Measurements from ENCODE around the gene SCUBE1.

Gene SCUBE1

GRCh38 chr22:43297270-43298061 is 45.7 kb downstream of the SCUBE1 start:
- Histone ChIP-seq H4K91ac (ENCODE audit: low read depth, low read length, poor library complexity) (no peak overlapping the region), H3K4me2 (ENCODE audit: insufficient read depth, low read length, poor library complexity, severe bottlenecking) (no peak overlapping the region), H3K4me3 (ENCODE audit: low read length in 2 of 2) (no peak overlapping the region), H3K27ac (replicated peaks; ENCODE audit: low read length) (no peak overlapping the region), H3K9me3 (replicated peaks in 1 of 2; ENCODE audit: control insufficient read depth in 2 of 2, insufficient read depth in 1 of 2, low read depth in 1 of 2, low read length in 2 of 2) (peaks cover 0 to 2% of the 10 kb centered on the region in 2 donors), H3K14ac (ENCODE audit: low read length) (no peak overlapping the region), H3K18ac (ENCODE audit: low read length) (peak overlapping the region; percentile 66), H3K23ac (ENCODE audit: low read depth, low read length, poor library complexity) (no peak overlapping the region), H3K79me1 (ENCODE audit: low read depth, low read length) (peaks cover 20% of the 10 kb centered on the region), H2BK5ac (ENCODE audit: low read length) (peak overlapping the region; percentile 35), H3K4me1 (ENCODE audit: control insufficient read depth in 2 of 2, insufficient read depth in 1 of 2, low read depth in 1 of 2, low read length in 2 of 2) (peaks cover 15 to 48% of the 10 kb centered on the region in 2 donors), H2BK12ac (ENCODE audit: low read length) (no peak overlapping the region), H2AK5ac (ENCODE audit: low read depth, low read length) (no peak overlapping the region), H3K27me3 (ENCODE audit: control insufficient read depth in 3 of 3, insufficient read depth in 3 of 3, low read depth in 1 of 3, low read length in 3 of 3) (peaks cover 0 to 2% (median 0%) of the 10 kb centered on the region in 3 experiments), H2BK120ac (ENCODE audit: low read depth, low read length) (no peak overlapping the region), H4K8ac (ENCODE audit: low read depth, low read length) (no peak overlapping the region), H2BK15ac (ENCODE audit: low read length) (no peak overlapping the region), H3K36me3 (replicated peaks in 1 of 2; ENCODE audit: control insufficient read depth in 2 of 2, insufficient read depth in 2 of 2, low read length in 2 of 2) (peaks cover 0 to 11% of the 10 kb centered on the region in 2 donors), H3K9ac (ENCODE audit: low read depth, low read length, poor library complexity) (no peak overlapping the region), H2AFZ (ENCODE audit: low read length) (peak overlapping the region; percentile 87), H3K4ac (ENCODE audit: low read length) (no peak overlapping the region)
- DNase-seq (ENCODE audit: low spot score): no peak
- no CpG with 5 or more reads among the region's 18 CpGs for WGBS, 2 donors (ENCODE audit: extremely low coverage in 2 of 2, insufficient read length in 2 of 2, insufficient replicate concordance in 1 of 2)

GRCh38 chr22:43296276-43296902 is 46.8 kb downstream of the SCUBE1 start:
- no peak overlapping the region for H2BK15ac ChIP-seq (ENCODE audit: low read length)
- H3K27me3 ChIP-seq (ENCODE audit: control insufficient read depth in 3 of 3, insufficient read depth in 3 of 3, low read depth in 1 of 3, low read length in 3 of 3): peaks cover 0 to 2% (median 0%) of the 10 kb centered on the region in 3 experiments
- H3K79me1 ChIP-seq (ENCODE audit: low read depth, low read length): peaks cover 12% of the 10 kb centered on the region
- no peak overlapping the region for H3K4ac ChIP-seq (ENCODE audit: low read length)
- H2BK12ac ChIP-seq (ENCODE audit: low read length): no peak overlapping the region
- H3K27ac ChIP-seq (replicated peaks; ENCODE audit: low read length): no peak overlapping the region
- no peak overlapping the region for H3K4me2 ChIP-seq (ENCODE audit: insufficient read depth, low read length, poor library complexity, severe bottlenecking)
- no peak overlapping the region for H4K91ac ChIP-seq (ENCODE audit: low read depth, low read length, poor library complexity)
- H3K23ac ChIP-seq (ENCODE audit: low read depth, low read length, poor library complexity): no peak overlapping the region
- H2AFZ ChIP-seq (ENCODE audit: low read length): peak overlapping the region; percentile 87
- no peak overlapping the region for H2BK5ac ChIP-seq (ENCODE audit: low read length)
- peaks cover 0 to 12% of the 10 kb centered on the region in 2 donors for H3K36me3 ChIP-seq (replicated peaks in 1 of 2; ENCODE audit: control insufficient read depth in 2 of 2, insufficient read depth in 2 of 2, low read length in 2 of 2)
- H3K9ac ChIP-seq (ENCODE audit: low read depth, low read length, poor library complexity): peak overlapping the region; percentile 3
- H3K18ac ChIP-seq (ENCODE audit: low read length): peak overlapping the region; percentile 82
- no CpG with 5 or more reads among the region's 16 CpGs for WGBS, 2 donors (ENCODE audit: extremely low coverage in 2 of 2, insufficient read length in 2 of 2, insufficient replicate concordance in 1 of 2)
- peaks cover 0 to 2% of the 10 kb centered on the region in 2 donors for H3K9me3 ChIP-seq (replicated peaks in 1 of 2; ENCODE audit: control insufficient read depth in 2 of 2, insufficient read depth in 1 of 2, low read depth in 1 of 2, low read length in 2 of 2)
- H3K14ac ChIP-seq (ENCODE audit: low read length): no peak overlapping the region
- no peak overlapping the region for H3K4me3 ChIP-seq (ENCODE audit: low read length in 2 of 2)
- H2AK5ac ChIP-seq (ENCODE audit: low read depth, low read length): peak overlapping the region; percentile 13
- H4K8ac ChIP-seq (ENCODE audit: low read depth, low read length): no peak overlapping the region
- H3K4me1 ChIP-seq (ENCODE audit: control insufficient read depth in 2 of 2, insufficient read depth in 1 of 2, low read depth in 1 of 2, low read length in 2 of 2): peaks cover 15 to 41% of the 10 kb centered on the region in 2 donors
- DNase-seq (ENCODE audit: low spot score): no peak
- H2BK120ac ChIP-seq (ENCODE audit: low read depth, low read length): peak overlapping the region; percentile 4

DNA sequence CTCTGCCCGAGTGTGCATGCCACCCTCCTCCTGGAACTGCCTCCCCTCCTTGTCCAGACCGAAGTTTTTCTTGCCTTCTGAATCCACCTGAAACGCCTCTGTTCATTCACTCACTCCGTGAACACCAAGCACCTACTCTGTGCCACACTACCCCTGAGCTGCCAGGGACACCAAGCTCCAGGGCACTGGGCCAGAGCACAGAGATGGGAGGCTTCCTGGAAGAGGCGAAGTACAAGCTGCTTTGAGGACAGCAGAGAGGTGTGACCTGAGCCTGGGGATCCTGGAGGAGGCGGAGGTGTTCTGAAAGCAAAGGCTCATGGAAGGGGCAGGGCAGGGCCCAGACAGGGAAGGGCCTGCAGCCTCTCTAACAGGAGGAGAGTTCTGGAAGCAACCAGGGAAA is 47.5 kb downstream of the SCUBE1 start:
- Histone ChIP-seq H3K23ac (ENCODE audit: low read depth, low read length, poor library complexity) (no peak overlapping the region), H3K36me3 (replicated peaks in 1 of 2; ENCODE audit: control insufficient read depth in 2 of 2, insufficient read depth in 2 of 2, low read length in 2 of 2) (peaks cover 0 to 18% of the 10 kb centered on the region in 2 donors), H3K4me2 (ENCODE audit: insufficient read depth, low read length, poor library complexity, severe bottlenecking) (no peak overlapping the region), H3K4me3 (ENCODE audit: low read length in 2 of 2) (no peak overlapping the region), H3K9me3 (replicated peaks in 1 of 2; ENCODE audit: control insufficient read depth in 2 of 2, insufficient read depth in 1 of 2, low read depth in 1 of 2, low read length in 2 of 2) (peaks cover 0 to 4% of the 10 kb centered on the region in 2 donors), H2BK15ac (ENCODE audit: low read length) (no peak overlapping the region), H4K91ac (ENCODE audit: low read depth, low read length, poor library complexity) (no peak overlapping the region), H3K79me1 (ENCODE audit: low read depth, low read length) (peaks cover 15% of the 10 kb centered on the region), H3K27ac (replicated peaks; ENCODE audit: low read length) (no peak overlapping the region), H3K4me1 (ENCODE audit: control insufficient read depth in 2 of 2, insufficient read depth in 1 of 2, low read depth in 1 of 2, low read length in 2 of 2) (peaks cover 15 to 41% of the 10 kb centered on the region in 2 donors), H3K18ac (ENCODE audit: low read length) (peak overlapping the region; percentile 82), H2BK5ac (ENCODE audit: low read length) (no peak overlapping the region), H3K4ac (ENCODE audit: low read length) (no peak overlapping the region), H2BK120ac (ENCODE audit: low read depth, low read length) (no peak overlapping the region), H3K9ac (ENCODE audit: low read depth, low read length, poor library complexity) (no peak overlapping the region), H2AK5ac (ENCODE audit: low read depth, low read length) (no peak overlapping the region), H2AFZ (ENCODE audit: low read length) (peak overlapping the region; percentile 87), H3K27me3 (ENCODE audit: control insufficient read depth in 3 of 3, insufficient read depth in 3 of 3, low read depth in 1 of 3, low read length in 3 of 3) (peaks cover 0 to 7% (median 0%) of the 10 kb centered on the region in 3 experiments), H4K8ac (ENCODE audit: low read depth, low read length) (no peak overlapping the region), H2BK12ac (ENCODE audit: low read length) (no peak overlapping the region), H3K14ac (ENCODE audit: low read length) (no peak overlapping the region)
- no CpG with 5 or more reads among the region's 6 CpGs for WGBS, 2 donors (ENCODE audit: extremely low coverage in 2 of 2, insufficient read length in 2 of 2, insufficient replicate concordance in 1 of 2)
- no peak for DNase-seq (ENCODE audit: low spot score)

GRCh38 chr22:43295173-43295572 is 48.0 kb downstream of the SCUBE1 start:
- Histone ChIP-seq H3K9ac (ENCODE audit: low read depth, low read length, poor library complexity) (no peak overlapping the region), H3K18ac (ENCODE audit: low read length) (peak overlapping the region; percentile 36), H3K4me3 (ENCODE audit: low read length in 2 of 2) (no peak overlapping the region), H3K27me3 (ENCODE audit: control insufficient read depth in 3 of 3, insufficient read depth in 3 of 3, low read depth in 1 of 3, low read length in 3 of 3) (peaks cover 0 to 9% (median 0%) of the 10 kb centered on the region in 3 experiments), H2AK5ac (ENCODE audit: low read depth, low read length) (no peak overlapping the region), H3K23ac (ENCODE audit: low read depth, low read length, poor library complexity) (no peak overlapping the region), H2BK12ac (ENCODE audit: low read length) (no peak overlapping the region), H3K79me1 (ENCODE audit: low read depth, low read length) (peaks cover 15% of the 10 kb centered on the region), H3K27ac (replicated peaks; ENCODE audit: low read length) (no peak overlapping the region), H3K4me1 (ENCODE audit: control insufficient read depth in 2 of 2, insufficient read depth in 1 of 2, low read depth in 1 of 2, low read length in 2 of 2) (peaks cover 15 to 44% of the 10 kb centered on the region in 2 donors), H4K91ac (ENCODE audit: low read depth, low read length, poor library complexity) (no peak overlapping the region), H3K14ac (ENCODE audit: low read length) (no peak overlapping the region), H4K8ac (ENCODE audit: low read depth, low read length) (no peak overlapping the region), H3K4ac (ENCODE audit: low read length) (no peak overlapping the region), H2BK5ac (ENCODE audit: low read length) (no peak overlapping the region), H2AFZ (ENCODE audit: low read length) (no peak overlapping the region), H3K36me3 (replicated peaks in 1 of 2; ENCODE audit: control insufficient read depth in 2 of 2, insufficient read depth in 2 of 2, low read length in 2 of 2) (peaks cover 0 to 20% of the 10 kb centered on the region in 2 donors), H2BK120ac (ENCODE audit: low read depth, low read length) (no peak overlapping the region), H2BK15ac (ENCODE audit: low read length) (no peak overlapping the region), H3K4me2 (ENCODE audit: insufficient read depth, low read length, poor library complexity, severe bottlenecking) (no peak overlapping the region), H3K9me3 (replicated peaks in 1 of 2; ENCODE audit: control insufficient read depth in 2 of 2, insufficient read depth in 1 of 2, low read depth in 1 of 2, low read length in 2 of 2) (peaks cover 0 to 4% of the 10 kb centered on the region in 2 donors)
- no CpG with 5 or more reads among the region's 6 CpGs for WGBS, 2 donors (ENCODE audit: extremely low coverage in 2 of 2, insufficient read length in 2 of 2, insufficient replicate concordance in 1 of 2)
- DNase-seq (ENCODE audit: low spot score): no peak

Measured in neuronal stem cell (in vitro differentiated cells).